Ishikawa (cell line): Measurements from ENCODE around the gene ITIH1.

Source experiments
- CEBPB ChIP-seq: IDR thresholded peaks from 2 replicates; pipeline ENCODE4 v1.6.1; 2012
- CREB1 ChIP-seq: IDR thresholded peaks from 2 replicates; pipeline ENCODE4 v1.6.1; 2012; ENCODE audit warnings: low read depth
- EGR1 ChIP-seq: IDR thresholded peaks from 2 replicates; pipeline ENCODE4 v1.6.1; 2012
- EP300 ChIP-seq: IDR thresholded peaks from 2 replicates; pipeline ENCODE4 v1.6.1; 2012; ENCODE audit warnings: borderline replicate concordance
- FOXM1 ChIP-seq: IDR thresholded peaks from 2 replicates; pipeline ENCODE4 v1.6.1; 2012; ENCODE audit warnings: low read depth, borderline replicate concordance
- NFIC ChIP-seq: IDR thresholded peaks from 2 replicates; pipeline ENCODE4 v1.6.1; 2012
- RAD21 ChIP-seq: IDR thresholded peaks from 2 replicates; pipeline ENCODE4 v1.6.1; 2012; ENCODE audit warnings: low read depth
- TAF1 ChIP-seq: IDR thresholded peaks from 2 replicates; pipeline ENCODE4 v1.6.1; 2012; ENCODE audit warnings: low read depth, mild to moderate bottlenecking
- TCF12 ChIP-seq: IDR thresholded peaks from 2 replicates; pipeline ENCODE4 v1.6.1; 2012; ENCODE audit warnings: low read depth
- TEAD4 ChIP-seq: IDR thresholded peaks from 2 replicates; pipeline ENCODE4 v1.6.1; 2012
- YY1 ChIP-seq: IDR thresholded peaks from 2 replicates; pipeline ENCODE4 v1.6.1; 2012; ENCODE audit warnings: low read depth
- ZBTB7A ChIP-seq: IDR thresholded peaks from 2 replicates; pipeline ENCODE4 v1.6.1; 2012; ENCODE audit warnings: low read depth
- TF ChIP-seq, protein P1 (sequence below): IDR thresholded peaks from 2 replicates; pipeline ENCODE4 v1.6.1; 2012; ENCODE audit warnings: low read depth, mild to moderate bottlenecking
- TF ChIP-seq, protein P2 (sequence below): IDR thresholded peaks from 2 replicates; pipeline ENCODE4 v1.6.1; 2012
- TF ChIP-seq, protein P3 (sequence below): IDR thresholded peaks from 2 replicates; pipeline ENCODE4 v1.6.1; 2012

The ITIH1 gene

DNA sequence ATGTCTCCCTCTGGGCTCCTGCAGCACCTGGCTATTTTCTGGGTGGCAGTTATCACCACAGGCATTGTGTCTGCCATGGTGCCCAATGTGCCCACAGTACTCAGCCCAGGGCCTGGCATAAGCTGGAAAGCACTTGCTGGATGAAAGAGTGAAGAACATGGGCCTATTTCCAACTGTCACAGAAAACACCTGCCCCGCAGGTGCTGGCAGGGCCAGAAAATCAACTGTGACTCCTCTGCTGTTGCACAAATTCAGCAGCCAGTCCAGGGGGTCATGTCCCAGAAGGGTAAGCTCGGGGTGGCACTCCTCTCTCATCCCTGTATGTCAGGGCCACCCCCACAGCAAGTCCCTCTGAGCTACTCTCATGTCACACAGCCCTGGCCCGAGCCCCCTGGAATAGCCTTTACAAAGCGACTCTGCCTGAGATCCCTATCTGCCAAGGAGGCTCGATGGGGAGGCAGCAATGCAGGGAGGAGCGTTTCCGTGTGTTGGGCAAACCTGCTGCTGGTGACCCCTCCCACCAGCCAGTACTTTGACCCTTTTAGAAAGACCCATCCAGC, 34.1 kb downstream of the ITIH1 start:
- TF ChIP-seq TEAD4 (no peak), EGR1 (no peak), YY1 (no peak), TCF12 (no peak), NFIC (no peak), ZBTB7A (no peak), RAD21 (no peak), CEBPB (no peak), EP300 (no peak), FOXM1 (no peak), TAF1 (no peak), CREB1 (no peak)
- TF ChIP-seq, protein P1, sequence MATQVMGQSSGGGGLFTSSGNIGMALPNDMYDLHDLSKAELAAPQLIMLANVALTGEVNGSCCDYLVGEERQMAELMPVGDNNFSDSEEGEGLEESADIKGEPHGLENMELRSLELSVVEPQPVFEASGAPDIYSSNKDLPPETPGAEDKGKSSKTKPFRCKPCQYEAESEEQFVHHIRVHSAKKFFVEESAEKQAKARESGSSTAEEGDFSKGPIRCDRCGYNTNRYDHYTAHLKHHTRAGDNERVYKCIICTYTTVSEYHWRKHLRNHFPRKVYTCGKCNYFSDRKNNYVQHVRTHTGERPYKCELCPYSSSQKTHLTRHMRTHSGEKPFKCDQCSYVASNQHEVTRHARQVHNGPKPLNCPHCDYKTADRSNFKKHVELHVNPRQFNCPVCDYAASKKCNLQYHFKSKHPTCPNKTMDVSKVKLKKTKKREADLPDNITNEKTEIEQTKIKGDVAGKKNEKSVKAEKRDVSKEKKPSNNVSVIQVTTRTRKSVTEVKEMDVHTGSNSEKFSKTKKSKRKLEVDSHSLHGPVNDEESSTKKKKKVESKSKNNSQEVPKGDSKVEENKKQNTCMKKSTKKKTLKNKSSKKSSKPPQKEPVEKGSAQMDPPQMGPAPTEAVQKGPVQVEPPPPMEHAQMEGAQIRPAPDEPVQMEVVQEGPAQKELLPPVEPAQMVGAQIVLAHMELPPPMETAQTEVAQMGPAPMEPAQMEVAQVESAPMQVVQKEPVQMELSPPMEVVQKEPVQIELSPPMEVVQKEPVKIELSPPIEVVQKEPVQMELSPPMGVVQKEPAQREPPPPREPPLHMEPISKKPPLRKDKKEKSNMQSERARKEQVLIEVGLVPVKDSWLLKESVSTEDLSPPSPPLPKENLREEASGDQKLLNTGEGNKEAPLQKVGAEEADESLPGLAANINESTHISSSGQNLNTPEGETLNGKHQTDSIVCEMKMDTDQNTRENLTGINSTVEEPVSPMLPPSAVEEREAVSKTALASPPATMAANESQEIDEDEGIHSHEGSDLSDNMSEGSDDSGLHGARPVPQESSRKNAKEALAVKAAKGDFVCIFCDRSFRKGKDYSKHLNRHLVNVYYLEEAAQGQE: no peak
- TF ChIP-seq, protein P2, sequence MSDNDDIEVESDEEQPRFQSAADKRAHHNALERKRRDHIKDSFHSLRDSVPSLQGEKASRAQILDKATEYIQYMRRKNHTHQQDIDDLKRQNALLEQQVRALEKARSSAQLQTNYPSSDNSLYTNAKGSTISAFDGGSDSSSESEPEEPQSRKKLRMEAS: no peak
- TF ChIP-seq, protein P3, sequence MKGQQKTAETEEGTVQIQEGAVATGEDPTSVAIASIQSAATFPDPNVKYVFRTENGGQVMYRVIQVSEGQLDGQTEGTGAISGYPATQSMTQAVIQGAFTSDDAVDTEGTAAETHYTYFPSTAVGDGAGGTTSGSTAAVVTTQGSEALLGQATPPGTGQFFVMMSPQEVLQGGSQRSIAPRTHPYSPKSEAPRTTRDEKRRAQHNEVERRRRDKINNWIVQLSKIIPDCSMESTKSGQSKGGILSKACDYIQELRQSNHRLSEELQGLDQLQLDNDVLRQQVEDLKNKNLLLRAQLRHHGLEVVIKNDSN: no peak

DNA sequence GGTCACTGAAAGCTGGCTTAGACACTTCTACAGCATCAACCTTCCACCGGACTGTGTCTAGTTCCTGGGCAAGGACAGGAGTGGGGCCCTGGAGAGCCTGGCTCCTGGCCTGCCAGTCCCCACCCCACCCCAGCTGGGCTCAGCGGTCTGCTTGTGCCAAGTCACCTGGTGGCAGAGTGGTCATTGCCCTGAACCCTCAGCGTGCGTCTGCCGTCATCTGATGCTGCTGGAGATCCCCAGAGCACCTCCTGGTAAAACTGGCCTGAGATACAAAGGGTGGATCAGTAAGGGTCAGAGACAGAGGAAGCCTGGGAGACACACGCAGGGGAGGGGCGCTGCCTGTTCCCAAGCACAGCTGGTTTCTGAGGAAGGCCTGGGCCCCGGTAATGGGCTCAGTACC, 36.4 kb downstream of the ITIH1 start:
- TF ChIP-seq NFIC: no peak
- TF ChIP-seq EGR1: no peak
- no peak for TF ChIP-seq TCF12
- TF ChIP-seq, protein P2: no peak
- no peak for TF ChIP-seq RAD21
- no peak for TF ChIP-seq CREB1
- TF ChIP-seq TEAD4: no peak
- TF ChIP-seq FOXM1: no peak
- TF ChIP-seq EP300: no peak
- no peak for TF ChIP-seq TAF1
- TF ChIP-seq, protein P1: no peak
- TF ChIP-seq, protein P3: no peak
- no peak for TF ChIP-seq CEBPB

DNA sequence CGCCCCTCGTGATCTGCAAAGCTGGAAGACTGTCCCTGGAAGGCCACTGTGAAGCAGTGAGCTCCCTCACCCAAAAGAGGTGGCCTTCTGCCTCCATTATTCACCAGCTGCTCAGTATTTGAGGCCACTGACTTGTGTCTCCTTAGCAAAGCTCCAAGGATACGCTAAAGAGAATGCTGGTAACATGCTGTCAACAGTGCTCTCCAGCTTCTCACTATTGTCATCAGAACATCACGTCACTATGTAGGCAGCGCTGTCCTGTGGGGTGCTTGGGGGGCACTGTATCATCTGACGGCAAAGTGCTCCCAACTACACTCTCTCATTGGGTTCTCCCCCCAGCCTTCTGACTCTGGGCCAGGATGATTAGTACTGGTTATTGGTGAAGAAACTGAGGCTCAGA, 38.8 kb downstream of the ITIH1 start:
- TF ChIP-seq, protein P3: no peak
- TF ChIP-seq CREB1 (no peak), TAF1 (no peak), FOXM1 (no peak), TEAD4 (no peak), EP300 (no peak), TCF12 (no peak), YY1 (no peak), NFIC (no peak), CEBPB (no peak), RAD21 (no peak), EGR1 (no peak)
- TF ChIP-seq, protein P1: no peak

DNA sequence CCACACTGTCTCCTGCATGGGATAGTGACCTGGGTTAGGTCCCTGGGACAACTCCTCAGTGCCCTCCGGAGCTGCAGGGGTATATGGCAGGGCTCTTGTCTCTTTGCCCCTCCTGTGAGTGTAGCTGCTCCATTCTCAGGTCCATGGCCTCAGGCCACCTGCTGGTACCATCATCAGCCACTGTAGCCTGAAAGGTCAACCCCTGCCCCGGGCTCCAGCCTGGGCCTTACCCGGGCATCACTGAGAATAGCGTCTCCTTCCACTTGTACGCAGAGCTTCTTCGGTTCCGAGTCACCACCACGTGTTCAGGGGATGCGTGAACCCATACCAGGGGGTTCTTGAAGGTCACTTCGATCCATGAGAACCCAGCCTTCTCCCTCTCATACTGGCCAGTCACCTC, 39.3 kb downstream of the ITIH1 start:
- no peak for TF ChIP-seq YY1
- no peak for TF ChIP-seq TCF12
- TF ChIP-seq ZBTB7A: no peak
- TF ChIP-seq TAF1: no peak
- no peak for TF ChIP-seq EP300
- TF ChIP-seq CREB1: no peak
- no peak for TF ChIP-seq NFIC
- no peak for TF ChIP-seq FOXM1
- TF ChIP-seq CEBPB: no peak
